HCEC 1CT (cell line): ENCODE measurements around the gene PPFIA3.

Source experiments
- DNase-seq: peaks from one replicate; pipeline ENCODE4 v3.0.0-alpha.2; 2017

PPFIA3 gene

GRCh38 chr19:49182848-49183375, 63.6 kb downstream of the PPFIA3 start:
- DNase-seq = no peak

GRCh38 chr19:49186108-49186507, 66.8 kb downstream of the PPFIA3 start:
- no peak for DNase-seq

- DNase-seq = no peak
Observed at GRCh38 chr19:49188626-49189200, 69.4 kb downstream of the PPFIA3 start.

- no peak for DNase-seq
Observed at GRCh38 chr19:49189259-49189658, 69.9 kb downstream of the PPFIA3 start.

GRCh38 chr19:49190781-49191180, 71.4 kb downstream of the PPFIA3 start:
- DNase-seq = no peak

- no peak for DNase-seq
Observed at GRCh38 chr19:49193822-49194394, 74.6 kb downstream of the PPFIA3 start.

- DNase-seq = no peak
Observed at GRCh38 chr19:49194408-49194807, 75.1 kb downstream of the PPFIA3 start.

- DNase-seq = no peak
Observed at GRCh38 chr19:49196527-49197240, 77.3 kb downstream of the PPFIA3 start.

GRCh38 chr19:49200238-49200862, 81.0 kb downstream of the PPFIA3 start:
- DNase-seq = peak; percentile 6
